ENCODE data around the gene IER3.
"Not testable (repeated sequence)": the region's sequence is repeated elsewhere in the genome, so short reads cannot be mapped to it uniquely, and the experiment has no call there.

IER3 gene

GRCh38 chr6:30732237-30732943, 12.0 kb downstream of the IER3 start:
- DNase-seq (ENCODE audit: low spot score) = no peak

GRCh38 chr6:30730601-30731435, 13.5 kb downstream of the IER3 start:
- peak; percentile 76 for DNase-seq (ENCODE audit: low spot score)

More at GRCh38 chr6:30732237-30732943, 12.0 kb downstream of the IER3 start:
- no peak for TF ChIP-seq CTCF (IDR thresholded peaks at IDR 0.05; ENCODE audit: extremely low read depth, missing control alignments)

GRCh38 chr6:30727920-30728553, 16.3 kb downstream of the IER3 start:
- no peak for TF ChIP-seq CTCF (IDR thresholded peaks at IDR 0.05; ENCODE audit: extremely low read depth, missing control alignments)
- no peak for DNase-seq (ENCODE audit: low spot score)

More at GRCh38 chr6:30730601-30731435, 13.5 kb downstream of the IER3 start:
- TF ChIP-seq CTCF (IDR thresholded peaks at IDR 0.05; ENCODE audit: extremely low read depth, missing control alignments) = peak; percentile 96

- no peak for DNase-seq (ENCODE audit: low spot score)
- no peak for TF ChIP-seq CTCF (IDR thresholded peaks at IDR 0.05; ENCODE audit: extremely low read depth, missing control alignments)
These were observed 17.6 kb downstream of the IER3 start for GRCh38 chr6:30726506-30727413.

- no peak for DNase-seq (ENCODE audit: low spot score)
- no peak for TF ChIP-seq CTCF (IDR thresholded peaks at IDR 0.05; ENCODE audit: extremely low read depth, missing control alignments)
These were observed 18.4 kb downstream of the IER3 start for GRCh38 chr6:30725713-30726505.

GRCh38 chr6:30724906-30725667, 19.3 kb downstream of the IER3 start:
- no peak for TF ChIP-seq CTCF (IDR thresholded peaks at IDR 0.05; ENCODE audit: extremely low read depth, missing control alignments)
- DNase-seq (ENCODE audit: low spot score) = no peak

GRCh38 chr6:30723843-30724741, 20.3 kb downstream of the IER3 start:
- DNase-seq (ENCODE audit: low spot score) = not testable (repeated sequence)

- DNase-seq (ENCODE audit: low spot score) = not testable (repeated sequence)
These were observed 21.0 kb downstream of the IER3 start for GRCh38 chr6:30723159-30723842.

Data from GM20000 (cell line).